ENCODE measurements around the gene WWOX.

- no peak for TF ChIP-seq POLR2A (IDR thresholded peaks at IDR 0.05)
- TF ChIP-seq, protein P1, sequence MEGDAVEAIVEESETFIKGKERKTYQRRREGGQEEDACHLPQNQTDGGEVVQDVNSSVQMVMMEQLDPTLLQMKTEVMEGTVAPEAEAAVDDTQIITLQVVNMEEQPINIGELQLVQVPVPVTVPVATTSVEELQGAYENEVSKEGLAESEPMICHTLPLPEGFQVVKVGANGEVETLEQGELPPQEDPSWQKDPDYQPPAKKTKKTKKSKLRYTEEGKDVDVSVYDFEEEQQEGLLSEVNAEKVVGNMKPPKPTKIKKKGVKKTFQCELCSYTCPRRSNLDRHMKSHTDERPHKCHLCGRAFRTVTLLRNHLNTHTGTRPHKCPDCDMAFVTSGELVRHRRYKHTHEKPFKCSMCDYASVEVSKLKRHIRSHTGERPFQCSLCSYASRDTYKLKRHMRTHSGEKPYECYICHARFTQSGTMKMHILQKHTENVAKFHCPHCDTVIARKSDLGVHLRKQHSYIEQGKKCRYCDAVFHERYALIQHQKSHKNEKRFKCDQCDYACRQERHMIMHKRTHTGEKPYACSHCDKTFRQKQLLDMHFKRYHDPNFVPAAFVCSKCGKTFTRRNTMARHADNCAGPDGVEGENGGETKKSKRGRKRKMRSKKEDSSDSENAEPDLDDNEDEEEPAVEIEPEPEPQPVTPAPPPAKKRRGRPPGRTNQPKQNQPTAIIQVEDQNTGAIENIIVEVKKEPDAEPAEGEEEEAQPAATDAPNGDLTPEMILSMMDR (IDR thresholded peaks at IDR 0.05 in 8 of 11, conservative IDR thresholded peaks at IDR 0.05 in 3 of 11) = no peak
These were observed 909.4 kb downstream of the WWOX start for GRCh38 chr16:79008869-79009179.
